ELR (cell line): ENCODE results near the gene DDX53.

Experiments used
- DNase-seq: peaks from one replicate; pipeline ENCODE4 v3.0.0-alpha.2; 2015; ENCODE audit warnings: low read depth

The DDX53 gene

DNA sequence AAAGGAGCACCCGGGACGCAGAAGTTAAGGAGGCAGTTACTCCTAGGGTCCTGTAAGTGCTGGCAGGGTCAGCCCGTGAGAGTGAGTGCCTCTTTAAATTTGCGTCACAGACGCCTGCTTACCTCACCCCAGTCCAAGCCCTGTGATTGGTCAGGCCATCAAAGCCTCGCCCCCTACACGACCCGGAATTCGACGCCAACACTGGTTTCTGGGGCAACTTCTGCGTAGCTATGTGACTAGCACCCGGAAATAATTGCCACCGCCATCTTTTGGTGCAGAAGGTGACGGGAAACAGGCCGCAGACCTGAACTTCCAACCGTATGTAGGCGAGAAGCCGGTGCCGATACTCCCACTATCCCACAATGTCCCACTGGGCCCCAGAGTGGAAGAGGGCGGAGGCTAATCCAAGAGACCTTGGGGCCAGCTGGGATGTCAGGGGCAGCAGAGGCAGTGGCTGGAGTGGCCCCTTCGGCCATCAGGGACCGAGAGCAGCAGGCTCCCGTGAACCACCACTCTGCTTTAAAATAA, at the start of gene DDX53:
Gene DDX53, plus strand, starts transcription at position 265 of the 528 bp plus-strand sequence. Its CDS starts 98 bp downstream, at position 363.
- no peak for DNase-seq

DNA sequence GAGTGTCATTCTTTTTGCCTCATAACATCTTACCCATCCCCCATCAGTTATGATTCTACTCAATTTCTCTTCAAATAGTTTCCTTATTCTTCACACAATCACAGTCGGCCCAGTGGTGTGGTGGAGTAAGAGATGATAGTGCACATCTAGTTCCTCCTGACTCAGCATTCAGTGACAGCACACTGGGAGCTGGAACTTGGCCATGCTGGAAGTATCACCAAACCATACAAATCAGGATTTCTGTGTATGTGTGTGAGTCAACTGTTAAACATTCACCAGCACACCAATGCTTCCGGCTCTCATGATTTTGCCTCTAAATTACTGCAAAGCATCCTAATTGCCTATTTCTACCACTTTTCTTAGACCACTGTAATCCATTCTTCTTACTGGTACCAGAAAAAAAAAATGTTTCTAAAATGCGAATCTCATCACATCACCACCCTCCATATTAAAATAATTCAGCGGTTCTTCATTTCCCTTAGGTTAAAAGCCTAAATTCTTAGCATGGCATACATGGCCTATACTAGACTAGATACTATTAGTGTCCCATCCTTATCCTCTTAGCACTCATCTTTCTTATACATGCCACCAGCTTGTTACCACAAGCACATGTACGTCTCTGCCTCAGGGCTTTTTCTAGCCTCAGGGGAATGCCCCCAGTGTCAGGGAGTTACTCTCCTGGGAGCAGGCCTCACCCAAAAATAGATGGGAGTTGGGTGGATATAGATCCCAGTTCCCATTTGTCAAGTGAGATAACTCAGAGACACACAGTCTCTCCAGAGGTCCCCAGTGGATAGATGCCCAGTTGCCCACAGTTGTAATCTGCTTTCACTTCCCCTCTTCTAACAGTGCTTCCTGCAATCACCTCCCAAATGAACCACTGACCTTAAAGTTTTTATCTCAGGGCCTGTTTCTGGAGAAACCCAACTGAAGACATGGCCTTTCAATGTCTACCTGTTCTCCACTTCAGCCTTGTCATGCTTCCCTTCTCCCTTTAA, 49.2 kb upstream of the DDX53 start:
- peak; percentile 87 for DNase-seq

DNA sequence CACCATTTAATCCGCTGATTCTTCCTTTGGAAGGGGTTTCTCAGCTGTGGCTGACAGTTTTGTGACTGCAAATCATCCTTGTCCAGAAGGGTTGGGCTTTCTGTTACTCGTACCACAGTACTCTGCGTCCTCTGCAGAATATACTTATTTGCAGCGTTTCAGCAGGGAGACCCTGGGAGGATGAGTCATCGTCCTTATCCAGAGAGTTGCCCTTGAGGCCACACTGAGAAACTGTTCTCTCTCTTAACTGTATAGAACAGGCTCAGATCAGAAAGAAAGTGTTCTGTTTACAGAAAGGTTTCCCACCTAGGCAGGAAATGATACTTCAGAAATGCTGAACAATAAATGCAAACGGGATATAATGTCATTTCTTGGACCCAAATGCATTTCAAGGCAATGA, 47.8 kb upstream of the DDX53 start:
- peak; percentile 68 for DNase-seq

DNA sequence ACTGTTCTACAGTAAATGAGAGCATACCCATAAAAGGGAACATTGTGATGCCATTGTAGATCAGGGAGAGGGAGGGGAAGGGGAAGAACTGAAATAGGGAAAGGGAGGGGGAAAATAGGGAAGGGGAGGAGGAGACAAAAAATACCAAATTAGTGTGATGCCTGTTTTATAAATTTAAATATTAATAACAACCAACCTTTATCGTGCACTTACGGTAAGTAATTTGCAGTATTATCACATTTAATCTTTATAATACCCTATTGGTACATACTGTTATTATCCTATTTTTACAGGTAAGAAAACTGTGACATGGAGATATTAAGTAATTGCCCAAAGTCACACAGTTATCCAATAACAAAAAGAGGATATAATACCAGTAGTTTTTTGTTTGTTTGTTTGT, 41.5 kb upstream of the DDX53 start:
- no peak for DNase-seq

DNA sequence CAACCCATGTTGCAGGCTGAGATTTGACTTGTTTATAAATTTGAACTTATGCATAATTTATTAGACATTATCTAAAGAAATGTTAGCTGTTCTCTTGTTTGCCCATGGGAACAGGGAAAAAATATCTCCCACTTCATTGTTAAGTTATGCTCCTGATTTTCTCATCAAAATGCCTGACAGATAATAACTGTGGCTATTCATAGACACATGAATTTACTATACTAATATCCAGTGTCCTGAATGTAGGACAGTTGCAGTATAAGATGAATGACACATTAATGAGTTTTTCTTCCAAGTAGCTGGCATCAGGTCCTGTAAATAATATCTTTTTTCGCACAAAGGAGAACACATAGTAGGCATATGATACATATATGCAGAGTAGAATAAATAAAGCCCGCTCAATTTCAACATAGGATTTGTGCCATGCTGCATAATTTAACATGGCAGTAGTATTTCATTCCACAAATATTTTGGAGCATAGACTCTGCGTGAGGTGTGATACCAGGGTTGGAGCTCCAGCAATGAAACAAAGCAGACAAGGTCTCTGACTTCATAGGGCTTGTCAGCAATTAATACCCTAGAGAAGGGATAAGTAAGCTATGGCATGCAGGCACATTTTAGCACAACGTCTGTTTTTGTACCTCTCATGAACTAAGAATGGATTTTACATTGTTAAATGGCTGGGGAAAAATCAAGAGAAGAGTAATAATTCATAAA, 40.4 kb upstream of the DDX53 start:
- DNase-seq = no peak

DNA sequence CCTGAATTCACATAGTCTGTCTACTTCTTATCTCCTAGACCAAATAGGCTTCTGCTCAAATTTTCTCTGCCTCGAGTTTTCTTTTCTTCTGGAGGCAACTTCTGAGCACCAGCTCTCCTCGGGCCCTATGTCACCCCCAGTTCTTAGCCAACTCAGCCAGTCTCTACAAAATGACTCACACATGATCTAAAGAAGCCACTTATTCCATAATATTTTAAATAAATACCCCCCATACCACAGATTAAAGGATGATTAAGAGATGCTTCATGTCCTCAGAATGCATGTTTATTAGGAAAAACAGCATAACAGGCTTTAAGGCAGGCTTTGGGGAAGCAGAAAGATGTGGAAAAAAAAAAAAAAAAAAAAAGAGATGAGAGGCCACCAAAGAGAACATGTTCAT, 36.6 kb upstream of the DDX53 start:
- DNase-seq = peak; percentile 43

DNA sequence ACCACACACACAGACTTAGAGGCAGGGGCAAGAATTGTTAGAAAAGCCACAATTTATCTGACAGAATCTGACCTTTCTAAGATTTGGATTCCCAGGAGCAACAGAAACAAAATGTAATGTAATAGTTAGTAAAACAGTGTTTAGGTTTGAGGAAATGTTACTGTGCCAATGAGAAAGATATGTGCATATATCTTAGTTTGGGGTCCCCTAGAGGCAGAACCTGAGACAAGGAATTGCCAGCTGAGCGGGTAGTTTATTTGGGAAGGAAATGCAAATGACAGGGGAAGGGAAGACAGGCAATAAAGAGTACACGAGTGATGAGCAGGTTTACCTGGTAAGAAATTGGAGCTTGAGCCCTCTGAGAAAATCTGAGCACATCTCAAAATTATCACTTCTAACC, 31.3 kb upstream of the DDX53 start:
- no peak for DNase-seq

DNA sequence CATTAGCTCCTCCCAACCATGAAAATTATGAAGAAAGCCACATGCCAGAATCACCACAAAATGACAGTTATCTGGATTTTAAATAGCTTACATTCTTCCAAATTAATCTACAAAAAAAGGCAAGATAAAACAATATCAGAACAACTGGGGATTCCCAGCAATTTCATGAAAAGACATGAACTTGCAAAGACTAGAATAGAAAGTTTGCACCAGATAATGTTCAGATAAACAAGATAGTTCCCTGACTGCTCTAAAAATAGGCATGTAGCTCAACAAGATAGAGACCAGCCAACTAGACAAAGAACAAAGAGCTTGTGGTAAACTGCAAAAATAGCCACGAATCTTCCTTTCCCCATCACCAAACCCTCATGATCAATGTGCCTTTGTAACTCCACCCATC, 30.3 kb upstream of the DDX53 start:
- no peak for DNase-seq

DNA sequence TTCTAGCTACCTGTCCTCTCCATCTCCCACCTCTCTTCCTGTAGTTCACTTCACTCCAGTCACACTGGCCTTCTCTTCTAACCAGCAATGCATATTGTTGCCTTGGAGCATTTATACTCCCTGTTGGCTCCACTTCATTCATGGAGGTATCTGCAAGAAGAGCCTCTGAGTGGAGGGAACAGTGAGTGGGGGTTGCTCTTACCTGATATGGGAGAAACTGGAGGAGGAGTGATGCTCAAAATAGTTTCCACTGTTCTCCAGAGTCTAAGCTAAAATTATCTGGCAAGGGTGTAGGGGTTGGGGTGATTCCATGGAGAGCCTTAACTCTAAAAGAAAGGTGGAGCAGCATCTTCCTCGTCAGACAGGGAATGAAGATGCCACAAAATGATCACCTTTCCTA, 28.9 kb upstream of the DDX53 start:
- DNase-seq = no peak

DNA sequence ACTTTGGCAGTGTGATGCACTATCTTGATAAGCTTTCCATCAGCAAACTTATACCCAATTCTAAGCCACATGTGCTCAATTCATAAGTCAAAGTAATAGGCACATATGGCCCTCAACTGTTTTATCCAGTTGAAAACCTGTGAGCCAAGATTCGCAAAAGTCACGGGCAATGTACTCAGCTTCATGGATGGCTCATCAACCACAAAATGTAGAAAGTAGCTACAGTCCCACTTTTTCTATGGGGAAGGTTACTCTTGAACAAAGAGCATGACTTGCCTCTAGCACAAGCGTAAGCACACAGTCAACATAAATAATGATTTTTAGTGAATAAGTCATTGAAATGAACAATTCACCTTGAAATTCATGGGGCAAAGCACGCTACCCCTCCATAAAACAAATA, 25.1 kb upstream of the DDX53 start:
- DNase-seq = no peak

DNA sequence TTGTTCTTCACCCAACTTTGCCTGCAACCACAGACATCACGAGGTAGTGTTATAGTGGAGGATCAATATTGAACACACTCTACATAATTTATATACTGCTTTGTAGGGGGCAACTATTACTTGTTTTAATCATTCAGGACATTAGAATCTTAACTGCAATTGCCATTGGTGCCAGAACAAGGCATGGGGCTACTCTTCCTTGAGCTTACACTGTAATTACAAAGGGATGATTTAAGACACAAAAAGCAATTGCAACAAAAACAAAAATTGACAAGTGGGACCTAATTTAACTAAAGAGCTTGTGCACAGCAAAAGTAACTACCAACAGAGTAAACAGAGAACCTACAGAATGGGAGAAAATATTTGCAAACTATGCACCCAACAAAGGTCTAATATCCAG, 24.0 kb upstream of the DDX53 start:
- no peak for DNase-seq

DNA sequence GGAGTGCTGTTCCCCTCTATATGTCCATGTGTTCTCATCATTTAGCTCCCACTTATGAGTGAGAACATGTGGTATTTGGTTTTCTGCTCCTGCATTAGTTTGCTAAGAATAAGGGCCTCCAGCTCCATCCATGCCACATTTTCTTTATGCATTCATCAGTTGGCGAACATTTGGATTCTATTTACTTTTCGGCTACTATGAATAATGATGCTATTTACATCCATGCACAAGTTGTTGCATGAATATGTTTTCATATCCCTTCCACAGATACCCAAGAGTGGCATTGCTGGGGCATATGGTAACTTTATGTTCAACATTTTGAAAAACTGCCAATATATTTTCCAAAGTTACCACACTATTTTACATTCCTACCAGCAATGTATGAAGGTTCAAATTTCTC, 13.8 kb upstream of the DDX53 start:
- DNase-seq = no peak

DNA sequence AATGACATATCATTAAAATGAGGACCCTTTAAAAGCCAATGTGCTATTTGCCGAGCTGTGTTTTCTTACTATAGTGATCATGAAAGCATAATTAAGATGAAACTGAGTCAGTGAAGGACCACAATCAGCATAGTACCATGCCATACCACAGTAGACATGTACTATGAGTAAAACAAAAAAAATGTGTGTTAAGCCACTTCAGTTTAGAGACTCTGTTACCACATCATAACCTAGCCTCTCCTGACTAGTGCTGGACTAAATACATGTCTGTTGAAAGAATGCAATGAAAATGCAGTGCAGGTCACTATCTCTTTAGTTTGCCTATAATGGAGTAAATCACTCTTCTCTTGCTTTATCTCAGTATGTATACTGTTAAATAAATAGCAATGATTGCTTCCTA, 12.3 kb upstream of the DDX53 start:
- DNase-seq = no peak

DNA sequence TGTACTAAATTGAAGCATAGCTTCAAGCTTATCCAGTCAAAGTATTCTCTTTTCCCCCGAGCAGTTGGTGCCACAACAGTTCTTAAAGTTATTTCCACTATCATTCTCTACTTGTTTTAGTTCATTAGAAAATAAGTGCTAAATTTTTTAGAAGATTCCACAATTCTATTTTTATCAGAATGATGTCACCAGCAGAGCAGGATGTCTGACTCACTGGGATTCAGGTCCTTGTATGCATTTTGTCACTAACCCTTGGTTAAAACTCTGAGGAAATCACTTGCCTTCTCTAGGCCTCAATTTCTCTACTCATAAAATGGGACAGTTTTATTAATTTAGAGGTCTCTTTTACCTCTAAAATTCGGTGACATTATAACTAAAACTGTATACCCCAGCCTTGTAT, 3.4 kb downstream of the DDX53 start:
- peak; percentile 36 for DNase-seq

DNA sequence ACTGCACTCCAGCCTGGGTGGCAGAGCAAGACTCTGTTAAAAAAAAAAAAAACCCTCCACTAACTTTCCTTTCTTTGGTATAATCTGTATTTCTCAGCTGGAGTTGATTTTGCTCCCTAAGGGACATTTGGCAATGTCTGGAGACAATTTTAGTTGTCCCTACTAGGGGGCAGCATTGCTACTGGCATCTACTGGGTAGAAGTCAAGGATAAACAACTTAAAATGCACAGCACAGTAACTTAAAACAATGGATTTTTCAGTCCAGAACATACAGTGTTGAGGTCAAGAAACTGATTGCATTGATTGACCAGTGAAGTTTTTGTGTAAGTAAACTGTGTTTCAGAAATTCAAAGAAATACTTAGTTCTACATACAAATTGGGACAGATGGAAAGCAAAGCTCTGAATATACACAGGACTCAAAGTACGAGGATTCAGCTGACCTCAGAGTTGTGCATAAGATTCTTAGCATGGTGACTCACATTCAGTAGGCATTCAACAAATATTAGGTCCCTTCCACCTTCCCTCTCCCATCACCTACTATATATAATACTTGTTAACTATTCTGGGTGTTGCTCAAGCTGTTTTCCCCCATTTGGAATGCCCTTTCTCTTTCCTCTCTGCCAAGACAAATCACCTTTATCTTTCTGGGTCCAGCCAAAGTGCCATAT, 8.8 kb downstream of the DDX53 start:
- peak; percentile 40 for DNase-seq

DNA sequence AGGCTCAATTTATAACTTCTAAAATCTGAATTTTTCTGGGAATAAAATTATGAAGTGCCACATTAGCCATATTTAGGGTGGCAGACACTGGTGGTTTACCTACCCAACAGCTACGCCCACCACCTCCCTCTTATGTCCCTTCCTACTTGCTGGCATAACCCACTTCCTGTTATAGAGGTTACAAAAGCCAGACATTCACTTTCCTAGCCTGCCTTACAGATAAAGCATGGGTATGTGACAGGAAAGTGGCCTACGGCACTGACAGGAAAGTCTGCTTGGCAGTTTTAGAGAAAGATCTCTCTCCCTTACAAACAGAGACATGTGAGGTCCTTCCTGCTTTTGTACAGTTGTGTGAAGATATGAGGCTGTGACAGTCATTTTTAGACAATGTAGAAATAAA, 12.4 kb downstream of the DDX53 start:
- no peak for DNase-seq

DNA sequence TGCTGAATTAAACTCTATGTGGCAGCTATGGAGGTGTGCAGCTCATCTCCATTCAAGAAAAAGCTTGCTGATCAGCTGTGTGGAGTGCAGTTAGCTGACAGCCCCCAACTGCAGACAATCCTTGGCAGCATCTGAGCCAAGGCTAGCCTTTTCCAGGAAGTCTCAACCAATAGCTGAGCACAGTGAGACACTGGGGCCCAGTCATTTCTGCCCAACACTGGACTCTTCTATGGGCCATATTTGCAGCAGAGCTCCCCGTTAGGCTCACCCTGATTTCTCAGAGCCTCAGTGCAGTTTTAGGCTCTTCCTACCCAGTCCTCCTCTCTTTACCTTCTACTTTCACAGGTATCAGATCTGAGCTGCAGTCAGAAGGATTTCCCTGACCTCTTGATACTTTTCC, 12.9 kb downstream of the DDX53 start:
- DNase-seq = no peak

DNA sequence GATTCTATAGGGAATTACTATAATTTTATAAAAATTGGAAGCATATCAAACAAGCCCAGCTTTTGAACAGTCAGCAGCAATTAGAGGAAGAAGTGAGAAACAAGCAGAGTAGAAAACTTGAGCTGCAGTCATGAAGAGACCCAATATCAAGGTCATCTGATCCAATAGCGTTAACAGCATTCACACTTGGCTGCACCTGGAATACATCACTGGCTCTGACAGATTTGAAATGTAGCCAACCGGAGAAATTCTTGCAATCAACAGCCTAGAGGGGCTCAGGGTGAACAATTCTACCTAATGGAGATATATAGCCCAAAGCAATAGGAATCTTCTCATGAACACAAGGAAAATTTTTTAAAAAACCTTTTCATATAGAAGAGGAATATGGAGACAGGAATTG, 13.6 kb downstream of the DDX53 start:
- DNase-seq = no peak

DNA sequence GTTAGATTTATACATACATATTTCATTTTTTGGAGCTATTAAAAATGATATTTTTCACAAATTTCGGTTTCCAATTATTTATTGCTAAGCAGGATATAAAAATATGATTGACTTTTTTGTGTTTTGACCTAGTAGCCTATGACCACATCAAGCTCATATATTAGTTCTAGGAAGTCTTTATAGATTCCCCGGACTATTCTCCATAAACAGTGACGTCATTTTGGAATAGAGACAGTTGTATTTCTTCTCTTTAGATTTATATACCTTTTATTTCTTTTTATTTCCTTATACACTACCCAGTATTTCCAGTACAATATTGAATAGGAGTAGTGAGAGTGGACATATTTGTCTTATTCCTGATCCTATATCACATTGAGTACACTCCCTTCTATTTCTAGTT, 31.8 kb downstream of the DDX53 start:
- no peak for DNase-seq

DNA sequence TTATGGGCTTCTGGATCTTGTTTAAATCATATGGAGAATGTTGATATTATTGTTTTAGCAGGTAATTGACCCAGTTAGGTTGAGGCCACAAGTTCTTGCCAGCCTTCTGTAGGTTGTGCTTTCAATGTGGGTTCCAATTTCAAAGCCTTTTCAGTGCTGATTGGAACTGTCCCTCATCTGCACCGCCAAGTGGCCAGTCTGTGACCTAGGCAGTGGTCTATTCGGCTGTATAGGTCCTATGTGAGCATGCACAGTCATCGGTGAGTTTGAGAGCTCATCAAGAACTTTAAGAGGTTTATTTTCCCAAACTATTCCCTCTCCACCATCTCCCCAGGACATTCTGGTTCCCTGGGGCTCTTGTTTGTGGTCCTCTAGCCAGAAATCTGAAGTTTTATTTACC, 35.7 kb downstream of the DDX53 start:
- peak; percentile 0 for DNase-seq

DNA sequence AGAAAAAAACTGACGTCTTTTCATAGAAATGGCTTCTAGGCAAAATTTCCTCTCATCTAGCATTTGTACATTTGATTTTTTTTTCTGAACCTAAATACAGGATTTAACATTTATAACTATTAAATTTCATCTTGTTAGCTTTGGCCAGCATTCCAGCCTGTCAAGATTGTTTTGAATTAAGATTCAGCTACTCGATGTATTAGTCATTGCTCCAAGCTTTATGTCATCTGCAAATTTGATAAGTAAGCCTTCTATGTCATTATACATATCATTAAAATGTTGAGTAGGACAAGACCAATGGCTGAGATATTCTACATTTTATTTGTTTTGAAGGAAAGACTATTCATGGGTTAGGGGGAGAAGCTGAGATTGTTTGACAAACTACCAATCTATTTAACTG, 46.7 kb downstream of the DDX53 start:
- no peak for DNase-seq

DNA sequence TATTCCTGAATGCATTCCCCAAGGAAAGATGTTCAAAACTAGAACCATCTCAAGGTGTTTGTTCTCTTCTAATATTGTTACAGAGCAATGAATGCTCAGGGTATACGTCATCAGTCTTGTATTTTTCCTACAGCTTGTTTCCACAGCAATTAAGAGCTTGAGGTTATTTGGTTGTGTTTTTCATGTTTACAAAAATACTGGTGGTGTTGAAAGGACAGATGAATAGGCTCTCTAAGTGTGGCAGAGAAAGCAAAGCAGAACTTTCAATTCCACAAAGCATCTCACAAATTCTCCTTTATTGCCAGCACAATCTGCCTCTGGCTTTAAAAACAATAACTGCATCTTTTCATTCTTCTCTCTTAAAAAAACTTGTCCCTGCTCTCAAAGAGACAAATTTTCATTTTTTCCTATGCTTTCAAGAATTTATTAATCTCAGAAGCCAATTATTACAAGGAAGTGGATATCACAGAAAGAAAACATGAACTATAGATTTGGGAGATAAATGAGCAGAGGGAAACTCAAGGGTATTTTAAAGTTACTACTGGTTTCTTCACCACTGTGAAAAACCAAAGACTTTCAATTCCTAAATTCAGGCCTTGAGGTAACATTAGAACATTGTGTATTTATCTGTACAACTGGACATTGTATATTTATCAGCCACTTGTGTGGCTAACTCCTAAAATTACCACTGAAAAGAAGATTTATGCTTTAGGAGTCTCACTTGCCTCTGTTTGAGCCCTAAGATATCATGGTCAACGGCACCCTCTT, 49.2 kb downstream of the DDX53 start:
- DNase-seq = no peak
